Left cardiac atrium (tissue), 4 donors: ENCODE data around the gene KMT2E. TPM values are rescaled to one million over a fixed set of nuclear protein-coding genes. Genes with fewer than 3 reads are reported as not detected.
A peak's percentile ranks its signal among the peaks of the same experiment; 100 is the strongest.
"Not testable (repeated sequence)": the region's sequence is repeated elsewhere in the genome, so short reads cannot be mapped to it uniquely, and the experiment has no call there.

Experiments used
- ATAC-seq, 2 donors: fragments of 200-7000 bp; cut with Tn5 transposase; one replicate each; pipeline ENCODE4 v1.9.1; 2020; ENCODE audit warnings: mild to moderate bottlenecking in 2 of 2, moderate library complexity in 2 of 2
- DNase-seq: peaks from one replicate; pipeline ENCODE4 v3.0.0-alpha.2; 2020
- intact Hi-C, 2 donors: fragments of 100-400 bp; cut with DNase I; formaldehyde crosslinking; loops; one replicate each; pipeline versions ENCODE4 v1.14.1 to v1.15.1; 2022 to 2023
- total RNA-seq, 2 donors: library from RNA; stranded (reverse); fragmentation: NEBNext Ultra II Directional; extraction: Animal tissue kit (Norgen Biotek cat#: 25700); gene quantifications; one replicate each; pipeline ENCODE4 v1.2.1, GENCODE V29; 2021
- donor health status: DM: no; HTN: yes; CAD: no.
- donor health status: DM: no; HTN: yes; CAD: no; lungs with severe emphysema.
- donor health status: DM: yes; HTN: yes; CAD: no.
- donor health status: Dilated cardiomyopathy.

The KMT2E gene
- total RNA-seq, 2 donors from 2014 or later: 45.3 to 59.0 TPM

DNA sequence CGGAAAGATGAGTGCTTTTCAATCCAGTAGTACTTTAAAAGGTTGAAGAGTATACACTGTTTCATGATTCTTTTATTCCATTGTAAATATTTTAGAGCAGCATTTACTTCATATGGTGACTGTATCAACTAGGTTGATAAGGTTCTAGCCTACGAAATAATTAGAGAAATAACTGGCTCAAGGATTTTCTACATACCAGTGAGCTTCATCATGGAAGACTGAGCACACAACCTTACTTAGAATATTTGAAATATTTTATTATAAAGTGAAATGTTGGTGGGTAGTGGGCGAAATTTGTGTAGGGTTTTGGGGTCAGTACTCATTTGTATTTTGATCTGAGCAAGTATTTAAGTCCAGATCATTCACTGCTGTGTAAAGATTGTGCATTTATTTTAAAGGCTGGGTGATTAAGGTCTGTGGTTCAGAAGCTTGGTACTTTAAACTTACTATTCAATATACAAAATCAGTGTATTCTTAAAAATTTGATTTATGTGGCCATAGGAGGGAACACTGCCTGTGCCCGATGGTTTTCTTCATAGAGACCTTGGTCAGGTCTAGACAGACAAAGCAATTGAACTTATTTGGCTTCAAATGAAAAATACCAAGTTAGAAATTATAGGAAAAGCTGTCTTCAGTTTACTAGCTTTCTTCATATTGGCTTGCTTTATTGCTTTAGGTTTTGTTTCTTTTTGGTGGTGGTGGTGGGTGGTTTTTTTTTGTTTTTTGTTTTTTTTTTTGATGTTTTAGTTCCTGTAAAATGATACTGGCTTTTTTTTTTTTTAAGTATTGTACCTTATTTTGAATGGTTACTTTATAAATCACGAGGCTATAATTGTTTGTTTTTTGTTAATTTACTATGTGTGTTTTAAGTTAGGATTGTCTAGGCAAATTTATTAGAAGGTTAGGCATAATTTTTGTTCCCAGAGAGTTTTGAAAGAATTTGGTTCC lies 3.0 kb downstream of the KMT2E start:
- intact Hi-C loops: no loop called here
- DNase-seq: no peak

DNA sequence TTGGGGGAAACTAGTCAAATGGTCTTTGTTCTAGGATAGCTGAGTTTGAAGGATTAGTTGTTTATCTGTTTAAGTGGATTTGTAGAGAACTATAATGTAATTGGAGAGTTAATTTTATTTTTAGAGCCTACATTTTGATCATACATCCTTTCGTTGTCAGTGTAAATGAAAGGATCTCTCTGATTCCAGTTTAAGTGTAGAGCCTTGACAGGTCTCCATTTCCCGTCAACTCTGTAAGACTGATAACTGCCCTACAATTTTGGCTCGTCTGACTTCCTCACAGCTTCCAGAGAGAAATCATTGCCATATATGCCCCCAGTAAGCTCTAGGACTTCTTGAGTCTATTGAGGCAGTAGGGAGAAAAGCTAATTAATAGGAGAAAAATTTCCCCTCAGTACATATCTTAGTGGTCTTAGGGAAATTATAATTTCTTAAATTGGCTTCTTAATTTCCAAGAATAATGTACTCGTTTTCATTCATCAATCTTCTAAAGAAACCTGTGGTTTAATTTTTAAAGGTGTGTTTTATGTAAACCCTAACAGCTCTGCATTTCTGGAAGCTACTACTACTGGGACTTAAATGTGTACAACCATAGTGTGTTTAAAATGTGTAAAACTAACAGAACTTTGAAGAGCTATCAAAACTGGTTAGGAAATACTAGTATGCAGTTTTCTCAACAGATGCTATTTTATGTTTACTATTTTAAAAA lies 3.8 kb downstream of the KMT2E start:
- no peak for DNase-seq
- intact Hi-C loops: no loop called here
- no peak for ATAC-seq

More for the DNA sequence above, 3.0 kb downstream of the KMT2E start:
- no peak for ATAC-seq

DNA sequence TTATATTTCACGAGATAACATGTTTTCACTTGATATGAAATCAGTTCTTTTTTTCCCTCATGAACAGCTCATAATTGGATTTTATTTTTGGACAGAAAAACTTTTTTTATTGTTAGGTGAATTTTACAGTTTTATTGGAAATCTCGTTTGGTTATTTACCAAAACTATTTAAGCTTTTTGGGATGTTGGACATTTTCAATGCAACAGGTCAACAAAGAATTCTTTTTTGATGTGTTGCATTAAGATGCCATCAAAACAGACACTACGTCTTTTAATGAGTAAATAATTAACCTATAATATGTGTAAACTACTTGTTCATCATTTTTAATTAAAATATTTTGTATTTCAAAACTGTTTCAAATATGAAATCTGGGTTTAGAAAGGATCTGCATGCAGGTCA lies 5.3 kb downstream of the KMT2E start:
- DNase-seq (no peak), ATAC-seq (no peak)
- intact Hi-C loops: no loop called here

DNA sequence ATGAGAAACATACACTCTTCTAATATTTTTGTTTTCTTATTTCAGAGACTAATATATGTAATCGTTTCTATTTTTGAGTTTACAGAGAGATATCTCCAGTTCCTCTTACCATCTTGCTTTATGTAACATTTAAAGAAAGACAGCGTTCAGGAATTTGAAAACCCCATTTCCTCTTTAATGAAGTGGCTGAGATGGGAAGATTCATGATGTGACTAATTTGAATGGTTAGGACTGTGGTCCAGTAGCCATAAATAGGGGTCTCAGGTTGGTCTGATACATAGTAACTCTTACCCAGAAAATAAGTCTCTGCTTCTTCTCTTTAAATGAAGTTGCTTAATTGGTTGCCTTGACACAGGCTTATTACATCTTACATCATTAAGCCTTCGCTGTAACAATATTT lies 6.9 kb downstream of the KMT2E start:
- no peak for ATAC-seq
- intact Hi-C loops: loop anchor here (5.0 to 10.0 kb wide), 2 partner anchors 36 to 54 kb away; no protein-coding TSS in a partner anchor
- no peak for DNase-seq

DNA sequence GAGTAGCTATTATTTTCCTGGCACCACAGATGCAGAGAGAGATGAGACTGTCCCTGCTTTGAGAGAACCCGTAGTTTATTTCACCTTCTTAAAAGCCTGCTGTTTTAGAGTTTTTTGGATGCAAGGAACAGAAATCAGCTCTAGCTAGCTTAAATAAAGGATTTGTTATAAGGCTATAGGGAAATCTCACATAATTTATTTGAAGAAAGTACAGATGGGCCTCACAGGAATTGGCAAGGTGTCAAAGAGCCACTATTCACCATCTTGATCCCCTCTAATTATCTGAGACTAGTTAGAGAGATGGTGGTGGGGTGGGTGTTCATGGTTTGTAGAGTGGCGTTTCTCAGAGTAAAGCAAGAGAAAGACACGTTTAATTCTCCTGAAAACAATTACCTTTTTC lies 7.3 kb downstream of the KMT2E start:
- ATAC-seq: no peak
- intact Hi-C loops: loop anchor here (5.0 to 10.0 kb wide), 2 partner anchors 36 to 53 kb away; no protein-coding TSS in a partner anchor

DNA sequence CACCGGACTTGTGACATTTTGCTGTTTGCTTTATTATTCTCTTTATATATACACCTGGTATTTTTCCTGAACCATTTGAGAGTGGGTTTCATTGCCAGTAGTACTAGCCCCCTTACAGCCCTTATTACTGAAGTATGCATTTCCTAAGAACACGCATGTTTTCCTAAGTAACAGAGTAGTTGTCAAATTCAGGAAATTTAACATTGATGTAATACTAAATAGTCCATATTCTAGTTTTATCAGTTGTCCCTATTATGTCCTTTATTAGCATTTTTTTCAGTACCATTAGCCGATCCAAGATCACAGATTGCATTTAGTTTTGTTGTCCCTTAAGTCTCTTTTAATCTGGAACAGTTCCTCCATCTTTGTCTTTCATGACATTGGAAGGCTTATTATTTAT lies 8.0 kb downstream of the KMT2E start:
- intact Hi-C loops: loop anchor here (5.0 to 10.0 kb wide), 2 partner anchors 35 to 53 kb away; no protein-coding TSS in a partner anchor
- DNase-seq: no peak
- ATAC-seq: no peak

More for the DNA sequence above, 7.3 kb downstream of the KMT2E start:
- DNase-seq: no peak

DNA sequence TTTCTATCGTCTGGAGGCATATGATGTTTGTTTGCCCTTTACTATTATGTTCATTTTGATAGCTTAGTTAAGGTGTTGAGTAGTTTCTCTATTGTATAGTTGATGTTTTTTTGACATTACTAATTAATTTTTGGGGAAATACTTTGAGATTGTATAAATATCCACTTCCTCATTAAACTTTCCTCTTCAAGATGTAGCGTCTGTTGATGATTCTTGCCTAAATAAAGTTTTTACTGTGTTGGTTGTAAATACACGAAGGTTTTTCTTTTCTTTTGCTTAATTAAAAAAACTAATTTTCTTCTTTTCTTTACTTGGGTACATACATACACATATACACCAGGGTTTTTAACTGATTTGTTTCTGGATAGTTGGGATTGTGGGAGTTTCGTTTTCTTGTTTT lies 8.5 kb downstream of the KMT2E start:
- ATAC-seq: no peak
- intact Hi-C loops: loop anchor here (5.0 to 10.0 kb wide), 2 partner anchors 35 to 52 kb away; no protein-coding TSS in a partner anchor
- no peak for DNase-seq

DNA sequence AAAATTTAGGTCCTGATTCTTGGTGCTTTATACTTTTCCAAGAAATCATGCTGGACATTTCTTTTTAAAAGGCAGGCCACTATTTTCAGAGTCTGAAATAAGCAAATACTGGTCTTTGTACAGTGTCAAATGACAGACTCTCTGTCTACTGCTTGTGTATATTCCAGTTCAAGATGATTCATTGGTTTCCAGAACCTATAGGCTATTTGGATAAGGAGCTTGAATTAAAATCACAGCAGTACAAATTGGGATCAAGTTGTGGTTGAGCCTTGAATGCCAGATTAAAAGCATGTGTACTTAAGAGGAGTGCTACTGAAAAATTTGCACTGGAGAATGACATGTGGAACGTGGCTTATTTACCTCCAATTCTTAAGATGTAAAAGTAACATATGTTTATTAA lies 10.7 kb downstream of the KMT2E start:
- no peak for ATAC-seq
- DNase-seq: no peak
- intact Hi-C loops: loop anchor here (5.0 to 10.0 kb wide), 2 partner anchors 33 to 50 kb away; no protein-coding TSS in a partner anchor

DNA sequence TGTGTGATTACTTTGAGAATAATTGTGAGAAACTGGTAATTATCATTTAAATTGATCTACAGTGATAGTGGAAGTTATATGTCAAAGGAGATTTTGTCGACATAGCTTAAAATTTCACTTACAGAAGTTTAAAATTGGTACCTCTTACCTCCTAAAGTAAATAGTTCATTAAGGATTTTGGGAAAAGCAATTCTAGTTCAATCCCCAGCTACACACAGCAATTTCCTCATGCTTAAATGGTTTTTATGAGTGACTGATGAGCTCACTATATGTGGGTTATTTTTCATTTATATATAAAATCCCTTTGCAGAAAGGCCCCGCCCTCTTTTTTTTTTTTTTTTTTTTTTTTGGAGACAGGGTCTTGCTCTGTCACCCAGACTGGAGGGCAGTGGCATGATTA lies 12.7 kb downstream of the KMT2E start:
- DNase-seq: no peak
- intact Hi-C loops: loop anchor here in 1 of 2 donors (10.0 kb wide), 1 partner anchor 48 kb away; no protein-coding TSS in a partner anchor
- ATAC-seq: no peak

DNA sequence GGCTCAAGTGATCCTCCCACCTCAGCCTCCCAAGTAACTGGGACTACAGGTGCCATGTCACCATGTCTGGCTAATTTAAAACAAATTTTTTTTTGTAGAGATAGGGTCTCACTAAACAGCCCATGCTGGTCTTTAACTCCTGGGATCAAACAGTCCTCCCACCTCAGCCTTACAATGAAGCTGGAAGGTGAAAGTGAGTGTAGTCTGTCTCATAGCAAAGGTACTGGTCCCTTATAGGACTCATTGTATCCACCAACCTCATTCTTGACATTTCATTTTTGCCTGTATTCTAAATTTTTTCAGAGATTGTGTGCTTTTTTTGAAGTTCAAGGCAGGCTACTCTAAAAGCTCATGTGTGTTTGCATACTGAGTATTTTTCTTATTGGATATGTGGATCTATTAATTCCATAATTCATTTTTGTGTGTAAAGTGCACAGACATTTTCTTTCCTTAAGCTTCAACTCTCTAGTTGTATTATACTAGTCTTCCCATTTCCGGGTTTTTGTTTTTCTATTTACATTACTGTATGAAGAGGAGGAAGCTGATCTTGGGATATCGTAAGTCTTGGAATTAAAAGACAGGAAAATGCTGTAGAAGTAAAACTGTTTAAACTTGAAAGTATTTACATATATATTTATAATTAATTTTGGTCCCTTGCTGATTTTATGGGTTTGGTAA lies 13.3 kb downstream of the KMT2E start:
- ATAC-seq (no peak), DNase-seq (no peak)
- intact Hi-C loops: loop anchor here in 1 of 2 donors (10.0 kb wide), 1 partner anchor 47 kb away; no protein-coding TSS in a partner anchor

DNA sequence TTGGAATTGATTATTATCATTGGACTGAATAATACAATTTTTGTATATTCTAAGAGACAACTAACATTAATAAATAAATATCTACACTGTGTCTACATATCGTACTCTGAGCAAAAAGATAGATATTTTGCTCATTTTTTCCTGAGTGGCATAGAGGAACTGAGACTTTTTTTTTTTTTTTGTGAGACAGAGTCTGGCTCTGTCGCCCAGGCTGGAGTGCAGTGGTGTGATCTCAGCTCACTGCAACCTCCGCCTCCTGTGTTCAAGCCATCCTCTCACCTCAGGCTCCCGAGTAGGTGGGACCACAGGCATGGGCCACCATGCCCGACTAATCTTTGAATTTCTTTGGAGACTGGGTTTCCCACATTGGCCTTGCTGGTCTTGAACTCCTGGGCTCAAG lies 14.0 kb downstream of the KMT2E start:
- ATAC-seq (no peak), DNase-seq (no peak)
- intact Hi-C loops: loop anchor here in 1 of 2 donors (10.0 kb wide), 1 partner anchor 47 kb away; no protein-coding TSS in a partner anchor

DNA sequence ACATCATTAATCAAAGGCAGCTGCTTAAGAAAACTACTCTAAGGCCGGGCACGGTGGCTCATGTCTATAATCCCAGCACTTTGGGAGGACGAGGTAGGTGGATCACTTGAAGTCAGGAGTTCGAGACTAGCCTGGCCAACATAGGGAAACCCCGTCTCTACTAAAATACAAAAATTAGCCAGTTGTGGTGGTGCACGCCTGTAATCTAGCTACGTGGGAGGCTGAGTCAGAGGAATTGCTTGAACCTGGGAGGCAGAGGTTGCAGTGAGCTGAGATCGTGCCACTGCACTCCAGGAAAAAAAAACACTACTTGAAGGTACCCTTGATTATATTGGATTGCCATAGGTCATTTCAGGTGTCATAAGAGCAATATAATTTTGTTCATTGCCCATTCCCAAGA lies 14.9 kb downstream of the KMT2E start:
- intact Hi-C loops: loop anchor here in 1 of 2 donors (10.0 kb wide), 1 partner anchor 46 kb away; no protein-coding TSS in a partner anchor

DNA sequence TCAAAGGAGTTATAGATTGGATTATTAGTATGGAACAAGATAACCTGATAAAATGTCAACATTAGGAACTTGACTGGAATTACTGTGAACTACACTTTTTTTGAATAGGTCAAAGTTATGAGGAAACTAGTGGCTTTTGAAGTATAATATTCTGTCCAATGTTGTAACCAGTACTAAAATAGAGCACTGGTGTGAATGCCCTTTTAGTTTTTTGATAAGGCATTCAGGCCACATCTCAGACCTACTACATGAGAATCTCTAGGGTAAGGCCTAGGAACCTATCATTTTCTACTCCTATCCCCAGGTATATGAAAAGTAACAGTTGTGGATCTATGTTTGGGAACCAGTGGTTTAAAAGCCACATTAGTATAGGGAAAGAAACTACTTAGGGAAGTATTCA lies 16.4 kb downstream of the KMT2E start:
- ATAC-seq (peak; percentile 42 to 45), DNase-seq (no peak)
- intact Hi-C loops: no loop called here

More for the DNA sequence above, 14.9 kb downstream of the KMT2E start:
- not testable (repeated sequence) for DNase-seq, ATAC-seq

DNA sequence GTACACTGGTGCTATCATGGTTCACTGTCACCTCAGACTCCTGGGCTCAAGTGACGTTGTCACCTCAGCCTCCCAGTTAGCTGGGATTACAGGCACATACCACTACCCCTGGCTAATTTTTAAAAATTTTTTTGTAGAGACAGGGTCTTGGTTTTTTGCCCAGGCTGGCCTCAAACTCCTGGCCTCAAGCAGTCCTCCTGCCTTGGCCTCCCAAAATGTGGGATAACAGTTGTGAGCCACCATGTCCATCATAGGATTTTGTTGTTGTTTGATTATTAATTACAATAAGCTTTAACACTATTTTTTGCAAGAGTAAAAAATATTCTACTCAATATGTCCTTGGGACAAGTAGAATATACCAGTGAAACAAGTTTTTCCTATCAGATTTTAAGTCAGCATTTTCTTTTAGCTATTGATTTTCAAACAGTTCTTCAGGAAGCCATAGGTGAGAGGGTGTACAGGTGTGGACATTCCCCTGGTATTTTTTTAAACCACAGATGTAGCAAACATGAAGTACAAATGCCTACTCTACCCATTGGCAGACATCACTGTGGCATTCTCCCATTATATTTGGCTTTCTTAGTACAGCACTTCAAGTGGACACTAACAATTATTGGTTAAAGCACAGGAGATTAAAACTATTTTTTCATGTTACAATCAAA lies 18.7 kb downstream of the KMT2E start:
- ATAC-seq: no peak
- no peak for DNase-seq
- intact Hi-C loops: no loop called here

DNA sequence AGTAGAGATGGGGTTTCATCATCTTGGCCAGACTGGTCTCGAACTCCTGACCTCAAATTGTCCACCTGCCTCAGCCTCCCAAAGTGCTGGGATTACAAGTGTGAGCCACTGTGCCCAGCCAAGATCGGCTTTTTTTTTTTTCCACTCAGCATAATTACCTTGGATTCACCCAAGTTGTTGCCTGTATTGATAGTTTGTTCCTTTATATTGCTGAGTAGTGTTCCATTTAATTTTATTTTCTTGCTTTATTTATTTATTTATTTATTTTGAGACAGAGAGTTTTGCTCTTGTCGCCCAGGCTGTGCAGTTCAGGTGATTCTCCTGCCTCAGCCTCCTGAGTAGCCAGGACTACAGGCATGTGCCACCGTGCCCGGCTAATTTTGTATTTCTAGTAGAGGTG lies 21.3 kb downstream of the KMT2E start:
- ATAC-seq (no peak), DNase-seq (no peak)
- intact Hi-C loops: no loop called here

DNA sequence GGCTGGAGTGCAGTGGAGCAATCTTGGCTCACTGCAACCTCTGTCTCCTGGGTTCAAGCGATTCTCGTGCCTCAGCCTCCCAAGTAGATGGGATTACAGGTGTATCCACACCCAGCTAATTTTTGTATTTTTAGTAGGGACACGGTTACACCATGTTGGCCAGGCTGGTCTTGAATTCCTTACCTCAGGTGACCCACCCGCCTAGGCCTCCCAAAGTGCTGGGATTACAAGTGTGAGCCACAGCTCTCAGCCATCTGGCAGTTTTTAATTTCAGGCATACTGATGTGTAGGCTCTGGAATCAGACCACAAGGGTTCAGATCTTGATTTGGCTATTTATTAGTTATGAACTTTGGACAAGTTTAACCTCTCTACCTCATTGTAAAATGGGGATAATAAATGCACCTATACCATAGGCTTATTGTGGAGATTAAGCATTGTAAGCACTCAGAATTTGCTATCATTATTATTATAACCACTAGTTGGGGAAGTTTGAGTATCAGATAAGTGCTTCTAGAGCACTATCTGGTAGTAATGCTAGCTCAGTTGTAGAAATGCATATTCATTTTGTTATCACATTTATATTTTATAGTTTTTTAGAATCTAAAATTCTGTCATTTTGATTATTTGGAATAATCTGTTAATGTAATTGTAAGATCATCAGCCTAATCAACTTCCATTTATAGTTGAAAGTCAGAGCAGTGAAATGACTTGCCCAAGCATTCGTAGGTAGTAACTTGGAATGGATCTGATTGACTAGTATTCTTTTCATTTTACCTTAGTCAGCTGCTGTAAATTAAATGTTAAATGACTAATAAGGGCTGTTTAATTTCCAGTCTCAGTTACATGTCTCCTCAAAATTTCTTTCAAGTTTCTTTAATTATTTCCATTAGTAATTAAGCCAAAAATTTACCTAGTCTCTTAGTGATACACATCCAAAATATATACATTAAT lies 22.5 kb downstream of the KMT2E start:
- ATAC-seq (peak in 1 of 2 donors; percentile 14), DNase-seq (no peak)
- intact Hi-C loops: no loop called here

DNA sequence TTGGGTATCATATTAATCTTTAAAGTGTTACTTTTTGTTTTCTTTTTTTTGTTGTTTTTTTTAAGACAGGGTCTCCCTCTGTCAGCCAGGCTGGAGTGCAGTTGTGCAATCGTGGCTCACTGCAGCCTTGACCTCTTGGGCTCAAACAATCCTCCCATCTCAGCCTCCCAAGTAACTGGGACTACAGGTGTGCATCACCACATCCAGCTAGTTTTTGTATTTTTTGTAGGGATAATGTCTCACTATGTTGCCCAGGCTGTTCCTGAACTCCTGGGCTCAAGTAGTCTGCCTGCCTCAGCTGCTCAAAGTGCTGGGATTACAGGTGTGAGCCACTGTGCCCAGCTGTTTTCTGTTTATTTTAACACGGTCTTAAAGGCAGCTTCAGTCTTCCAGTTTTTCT lies 23.3 kb downstream of the KMT2E start:
- ATAC-seq: no peak
- intact Hi-C loops: no loop called here
- DNase-seq: no peak
